Activated CD8-positive, alpha-beta T cell treated with anti-CD3 and anti-CD28 coated beads for 36 hours (primary cell): ENCODE results near the gene ZNF318. TPM values are rescaled to one million over a fixed set of nuclear protein-coding genes. Genes with fewer than 3 reads are reported as not detected.

Experiments
- ATAC-seq: fragments of 200-7000 bp; cut with Tn5 transposase; one replicate; pipeline ENCODE4 v1.10.0; 2021; ENCODE audit warnings: mild to moderate bottlenecking, moderate library complexity
- CTCF ChIA-PET: fragments of 350-600 bp; sonication (Branson Sonifier 250); formaldehyde crosslinking; loops from one replicate; lab custom pipeline; 2021; ENCODE audit warnings: antibody characterized with exemption; lab: Charles Lee
- POLR2A ChIA-PET: fragments of 350-600 bp; sonication (Branson Sonifier 250); formaldehyde crosslinking; loops from one replicate; lab custom pipeline; 2021; ENCODE audit warnings: antibody characterized with exemption; lab: Charles Lee
- DNase-seq: peaks from one replicate; pipeline ENCODE4 v3.0.0-alpha.2; 2020
- H3K27ac Mint-ChIP-seq: one replicate; pipeline ENCODE4 v1.8.0; 2021; ENCODE audit warnings: mild to moderate bottlenecking, mixed read lengths
- H3K27me3 Mint-ChIP-seq: one replicate; pipeline ENCODE4 v1.8.0; 2021; ENCODE audit warnings: mixed read lengths
- H3K36me3 Mint-ChIP-seq: one replicate; pipeline ENCODE4 v1.8.0; 2021; ENCODE audit warnings: low read depth, mixed read lengths
- H3K4me1 Mint-ChIP-seq: one replicate; pipeline ENCODE4 v1.8.0; 2021; ENCODE audit warnings: low read depth, mixed read lengths
- H3K4me3 Mint-ChIP-seq: one replicate; pipeline ENCODE4 v1.8.0; 2021; ENCODE audit warnings: mild to moderate bottlenecking, moderate library complexity, mixed read lengths
- H3K9me3 Mint-ChIP-seq: one replicate; pipeline ENCODE4 v1.8.0; 2021; ENCODE audit warnings: mixed read lengths
- intact Hi-C: fragments of 100-400 bp; cut with micrococcal nuclease; formaldehyde crosslinking; loops from one replicate; pipeline ENCODE4 v1.10.0; 2022
- total RNA-seq, 2 experiments: library from RNA; stranded (reverse); gene quantifications; one replicate each; pipeline ENCODE4 v1.2.3, GENCODE V29; 2021
- TF ChIP-seq, protein P1 (sequence below): fragments of 200-600 bp; IDR thresholded peaks from one replicate; pipeline ENCODE4 v1.8.0; 2022; ENCODE audit warnings: antibody characterized with exemption, mild to moderate bottlenecking

Gene ZNF318
- total RNA-seq, 2 experiments from 2014 or later = 13.1 to 13.5 TPM

DNA sequence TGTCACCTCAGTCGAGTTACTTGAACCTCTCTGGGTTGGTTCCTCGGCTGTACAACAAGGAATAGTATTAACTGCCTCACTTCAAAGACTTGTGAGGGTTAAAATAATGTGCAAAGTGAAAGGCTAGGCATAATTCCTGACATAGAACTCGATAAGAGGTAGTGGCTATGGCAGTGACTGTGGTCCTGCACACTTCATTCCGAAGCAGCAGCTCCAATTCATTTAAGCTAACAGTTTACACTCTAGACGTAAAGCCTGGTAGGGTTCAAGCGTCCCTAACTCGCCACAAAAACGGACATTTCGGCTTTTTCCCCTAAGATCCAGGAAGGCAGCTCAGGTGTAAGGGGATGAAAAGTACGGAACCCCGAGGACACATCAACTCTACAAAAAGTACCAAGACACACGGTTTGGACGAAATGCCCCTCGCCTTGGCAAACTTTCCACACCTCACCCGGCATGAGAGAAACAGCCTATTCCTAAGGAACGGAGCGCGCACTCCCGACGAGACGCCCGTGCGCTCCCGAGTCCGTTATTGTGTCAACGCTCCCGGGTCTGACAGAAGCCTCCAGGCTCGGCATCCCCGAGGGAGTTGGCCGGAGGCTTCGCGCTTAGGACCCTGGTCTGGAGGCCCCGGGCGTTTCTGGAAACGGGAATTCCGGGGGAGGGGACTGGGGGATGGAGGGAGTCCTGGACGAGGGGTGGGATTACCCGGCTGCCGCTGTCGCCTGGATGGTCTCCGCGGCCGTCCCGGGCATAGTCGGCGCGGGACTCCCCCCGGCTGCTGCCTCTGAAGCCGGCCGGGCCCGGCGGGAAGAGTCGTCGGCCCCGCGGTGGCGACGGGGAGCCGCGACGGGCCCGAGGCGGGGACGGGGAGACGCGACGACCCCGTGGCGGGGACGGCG, 937 bp downstream of the ZNF318 start:
- Mint-ChIP-seq H3K27me3 (no peaks in the 10 kb centered on the region), H3K36me3 (peaks cover 7% of the 10 kb centered on the region), H3K4me3 (peak overlapping the region; percentile 84), H3K4me1 (peaks cover 33% of the 10 kb centered on the region), H3K9me3 (no peaks in the 10 kb centered on the region), H3K27ac (peak overlapping the region; percentile 75)
- TF ChIP-seq, protein P1, sequence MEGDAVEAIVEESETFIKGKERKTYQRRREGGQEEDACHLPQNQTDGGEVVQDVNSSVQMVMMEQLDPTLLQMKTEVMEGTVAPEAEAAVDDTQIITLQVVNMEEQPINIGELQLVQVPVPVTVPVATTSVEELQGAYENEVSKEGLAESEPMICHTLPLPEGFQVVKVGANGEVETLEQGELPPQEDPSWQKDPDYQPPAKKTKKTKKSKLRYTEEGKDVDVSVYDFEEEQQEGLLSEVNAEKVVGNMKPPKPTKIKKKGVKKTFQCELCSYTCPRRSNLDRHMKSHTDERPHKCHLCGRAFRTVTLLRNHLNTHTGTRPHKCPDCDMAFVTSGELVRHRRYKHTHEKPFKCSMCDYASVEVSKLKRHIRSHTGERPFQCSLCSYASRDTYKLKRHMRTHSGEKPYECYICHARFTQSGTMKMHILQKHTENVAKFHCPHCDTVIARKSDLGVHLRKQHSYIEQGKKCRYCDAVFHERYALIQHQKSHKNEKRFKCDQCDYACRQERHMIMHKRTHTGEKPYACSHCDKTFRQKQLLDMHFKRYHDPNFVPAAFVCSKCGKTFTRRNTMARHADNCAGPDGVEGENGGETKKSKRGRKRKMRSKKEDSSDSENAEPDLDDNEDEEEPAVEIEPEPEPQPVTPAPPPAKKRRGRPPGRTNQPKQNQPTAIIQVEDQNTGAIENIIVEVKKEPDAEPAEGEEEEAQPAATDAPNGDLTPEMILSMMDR = no peak
- ATAC-seq = peak; percentile 4
- intact Hi-C loops = no loop called here
- ChIA-PET CTCF (interaction anchor here (0.8 to 2.4 kb wide), 8 partner anchors 9 to 300 kb away, joined by 3 to 9 read pairs (median 5); partner anchors contain the start of gene DNPH1), POLR2A (interaction anchor here (0.5 to 4.2 kb wide), 9 partner anchors 11 to 197 kb away, joined by 3 to 27 read pairs (median 4); partner anchors contain the start of genes ABCC10 and SRF)
- DNase-seq = no peak

DNA sequence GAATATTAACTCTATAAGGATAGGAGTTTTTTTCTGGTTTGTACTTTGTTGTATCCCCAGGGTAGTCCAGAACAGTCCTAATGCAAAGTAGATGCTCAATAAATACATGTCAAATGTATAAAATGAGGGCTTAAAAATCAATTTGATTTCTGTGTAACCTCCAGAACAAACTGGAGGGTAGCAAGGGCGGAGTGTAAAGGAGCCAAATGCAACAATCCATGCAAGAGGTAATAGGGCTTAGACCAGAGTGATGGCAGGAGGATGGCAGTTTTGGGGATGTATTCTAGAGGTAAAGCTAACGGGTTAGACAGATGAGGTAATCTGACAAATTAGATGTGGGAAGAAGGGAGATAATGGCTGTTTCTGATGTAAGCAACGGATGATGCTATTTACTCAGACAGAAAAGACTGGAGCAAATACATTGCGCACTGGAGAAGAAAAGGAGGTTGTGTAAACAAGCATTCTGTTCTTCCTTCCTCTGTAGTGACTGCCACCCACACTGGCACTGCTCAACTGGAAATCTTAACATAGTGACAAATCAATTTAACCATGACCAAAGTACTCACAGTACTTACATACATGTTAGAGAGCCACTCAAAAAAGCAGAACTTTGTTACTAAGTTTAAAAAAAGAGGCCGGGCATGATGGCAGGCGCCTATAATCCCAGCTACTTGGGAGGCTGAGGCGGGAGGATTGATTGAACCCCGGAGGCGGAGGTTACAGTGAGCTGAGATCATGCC, 2.0 kb downstream of the ZNF318 start:
- TF ChIP-seq, protein P1 = no peak
- H3K4me3 Mint-ChIP-seq = peak overlapping the region; percentile 11
- H3K9me3 Mint-ChIP-seq = no peaks in the 10 kb centered on the region
- peaks cover 36% of the 10 kb centered on the region for H3K4me1 Mint-ChIP-seq
- ATAC-seq = no peak
- H3K27ac Mint-ChIP-seq = no peak overlapping the region
- no peak for DNase-seq
- ChIA-PET CTCF (interaction anchor here (0.8 to 1.6 kb wide), 5 partner anchors 10 to 138 kb away, joined by 3 to 7 read pairs (median 5); partner anchors contain the start of gene DNPH1), POLR2A (no interaction called here)
- H3K27me3 Mint-ChIP-seq = no peaks in the 10 kb centered on the region
- intact Hi-C loops = no loop called here
- peaks cover 9% of the 10 kb centered on the region for H3K36me3 Mint-ChIP-seq

DNA sequence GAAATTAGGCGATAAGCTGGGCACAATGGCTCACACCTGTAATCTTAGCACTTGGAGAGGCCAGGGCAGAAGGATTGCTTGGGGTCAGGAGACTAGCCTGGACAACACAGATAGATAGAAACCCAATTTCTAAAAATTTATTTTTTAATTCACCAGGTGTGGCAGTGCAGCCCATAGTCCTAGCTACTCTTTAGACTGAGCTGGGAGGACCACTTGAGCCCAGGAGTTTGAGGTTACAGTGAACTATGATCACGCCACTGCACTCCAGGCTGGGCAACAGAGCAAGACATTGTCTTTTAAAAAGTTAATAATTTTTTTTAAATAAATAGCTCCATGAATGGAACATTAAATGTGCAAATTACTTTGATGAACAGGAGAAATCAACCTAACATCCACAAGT, 8.2 kb downstream of the ZNF318 start:
- no peaks in the 10 kb centered on the region for H3K27me3 Mint-ChIP-seq
- H3K27ac Mint-ChIP-seq = no peak overlapping the region
- no peak for ATAC-seq
- CTCF ChIA-PET = interaction anchor here (0.8 to 2.8 kb wide), 10 partner anchors 8 to 140 kb away, joined by 3 to 10 read pairs (median 4); partner anchors contain the start of genes DNPH1 and ZNF318
- H3K9me3 Mint-ChIP-seq = no peaks in the 10 kb centered on the region
- H3K36me3 Mint-ChIP-seq = peaks cover 11% of the 10 kb centered on the region
- POLR2A ChIA-PET = interaction anchor here (0.9 kb wide), 1 partner anchor 97 kb away, joined by 3 read pairs; no protein-coding TSS in a partner anchor
- no peak for DNase-seq
- H3K4me3 Mint-ChIP-seq = no peak overlapping the region
- intact Hi-C loops = no loop called here
- TF ChIP-seq, protein P1 = no peak
- peaks cover 13% of the 10 kb centered on the region for H3K4me1 Mint-ChIP-seq

DNA sequence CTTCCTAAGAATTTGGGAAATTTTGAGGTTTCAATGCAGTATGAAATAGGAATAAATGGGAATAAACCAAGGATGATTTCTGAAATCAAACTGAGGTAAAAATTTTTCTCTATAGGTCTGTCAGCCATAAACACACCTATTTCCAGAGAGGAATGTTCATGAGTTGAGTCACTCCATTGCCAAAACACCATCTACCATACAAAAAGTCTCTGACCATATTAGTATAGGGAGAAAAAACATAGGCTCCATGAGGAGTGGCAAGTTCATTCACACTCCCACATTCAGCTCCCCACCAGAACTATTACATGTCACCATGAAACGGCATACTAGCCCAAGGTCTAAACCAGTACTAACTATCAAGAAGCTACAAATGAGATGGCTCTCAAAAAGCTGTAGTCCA, 9.6 kb downstream of the ZNF318 start:
- H3K36me3 Mint-ChIP-seq = peaks cover 11% of the 10 kb centered on the region
- H3K4me1 Mint-ChIP-seq = peaks cover 8% of the 10 kb centered on the region
- no peak overlapping the region for H3K27ac Mint-ChIP-seq
- intact Hi-C loops = no loop called here
- CTCF ChIA-PET = interaction anchor here (1.2 to 5.5 kb wide), 3 partner anchors 10 to 56 kb away, joined by 3 to 19 read pairs (median 9); partner anchors contain the start of gene ZNF318
- no peaks in the 10 kb centered on the region for H3K27me3 Mint-ChIP-seq
- POLR2A ChIA-PET = interaction anchor here (0.7 kb wide), 2 partner anchors 73 to 101 kb away, joined by 3 read pairs; no protein-coding TSS in a partner anchor
- H3K9me3 Mint-ChIP-seq = no peaks in the 10 kb centered on the region
- ATAC-seq (no peak), DNase-seq (no peak)
- TF ChIP-seq, protein P1 = no peak
- H3K4me3 Mint-ChIP-seq = no peak overlapping the region
